Activated CD4-positive, CD25-positive, alpha-beta regulatory T cell treated with anti-CD3 and anti-CD28 coated beads, Interleukin-2, amount 50 U/mL, for 24 hours (primary cell): Measurements from ENCODE around the gene UPK2.

Experiments used
- ATAC-seq, 2 donors: fragments of 150-1000 bp; cut with Tn5 transposase; one replicate each; pipeline ENCODE4 v1.10.0; 2021; ENCODE audit warnings: mild to moderate bottlenecking in 1 of 2, moderate library complexity in 1 of 2

Gene UPK2

DNA sequence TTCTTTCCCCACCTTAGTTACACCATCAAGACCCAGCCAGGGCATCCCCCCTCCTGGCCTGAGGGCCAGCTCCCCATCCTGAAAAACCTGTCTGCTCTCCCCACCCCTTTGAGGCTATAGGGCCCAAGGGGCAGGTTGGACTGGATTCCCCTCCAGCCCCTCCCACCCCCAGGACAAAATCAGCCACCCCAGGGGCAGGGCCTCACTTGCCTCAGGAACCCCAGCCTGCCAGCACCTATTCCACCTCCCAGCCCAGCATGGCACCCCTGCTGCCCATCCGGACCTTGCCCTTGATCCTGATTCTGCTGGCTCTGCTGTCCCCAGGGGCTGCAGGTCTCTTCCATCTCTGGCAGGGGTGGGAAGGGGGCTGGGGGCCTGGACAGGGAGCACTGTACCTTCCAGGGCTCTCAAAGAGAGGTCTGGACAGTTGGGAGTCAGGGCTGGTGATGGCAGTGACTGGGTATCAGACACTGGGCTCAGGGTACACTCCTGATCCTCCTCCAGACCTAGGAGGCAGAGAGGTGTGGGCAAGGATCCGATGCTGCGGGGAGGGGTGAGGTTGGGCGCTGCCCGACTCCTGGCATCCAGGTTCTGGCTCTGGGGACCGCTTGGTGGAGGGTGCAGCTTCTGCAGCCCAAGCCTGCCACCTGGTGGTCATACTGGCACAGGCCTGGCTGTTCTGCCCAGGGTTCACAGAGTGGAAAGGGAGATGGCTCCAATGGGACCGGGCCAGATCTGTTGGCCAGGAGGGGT, at the start of gene UPK2:
UPK2 (plus strand) TSS at position 205 of the 753 bp plus-strand sequence; CDS start at position 258, 53 bp downstream.
- ATAC-seq = peak; percentile 99

DNA sequence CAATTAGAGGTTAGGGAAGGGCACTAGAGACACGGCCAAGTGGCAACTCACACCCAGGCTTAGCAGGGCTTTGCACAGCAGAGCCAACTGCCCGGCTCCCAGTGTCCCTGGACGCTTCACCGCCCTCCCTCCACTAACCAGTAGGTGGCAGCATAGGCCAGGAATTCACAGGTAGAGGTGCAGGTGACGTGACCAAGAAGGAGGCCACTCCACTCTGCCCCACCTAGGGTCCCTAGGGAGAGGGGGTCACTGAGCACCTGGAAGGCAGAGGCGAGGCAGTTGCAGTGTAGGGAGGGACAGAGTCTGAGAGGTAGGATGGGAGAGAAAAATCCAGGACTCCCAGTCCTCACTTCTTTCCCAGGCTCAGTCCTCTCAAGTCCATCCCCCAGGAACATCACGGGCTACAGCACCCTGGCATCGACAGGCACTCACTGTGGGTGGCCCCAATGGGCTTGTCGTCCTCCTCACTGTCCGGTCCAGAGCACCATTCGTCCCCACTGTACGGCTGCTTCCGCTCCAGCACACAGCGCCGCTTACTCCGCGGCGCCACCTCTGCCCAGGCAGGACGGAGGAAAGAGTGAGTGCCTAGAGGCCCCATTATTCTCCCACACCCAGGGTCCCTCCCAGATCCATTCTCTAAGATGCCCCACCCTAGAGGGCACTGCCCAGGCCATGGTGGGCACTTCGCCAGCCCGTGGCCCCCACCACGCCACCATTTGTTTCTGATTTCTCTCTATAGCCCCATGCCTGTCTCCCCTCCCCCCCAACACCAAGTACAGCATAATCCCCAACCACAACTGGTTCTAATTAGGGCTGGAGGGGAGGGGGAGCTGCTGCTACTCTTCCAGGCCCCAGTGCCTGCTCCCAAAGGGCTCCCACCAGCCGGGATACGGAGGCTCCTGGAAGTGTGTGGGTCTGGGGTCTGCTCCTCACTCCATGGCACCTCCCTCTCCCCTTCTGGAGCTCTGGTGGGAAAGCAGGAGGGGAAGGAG, 48.8 kb upstream of the UPK2 start:
- peak; percentile 75 to 76 for ATAC-seq

DNA sequence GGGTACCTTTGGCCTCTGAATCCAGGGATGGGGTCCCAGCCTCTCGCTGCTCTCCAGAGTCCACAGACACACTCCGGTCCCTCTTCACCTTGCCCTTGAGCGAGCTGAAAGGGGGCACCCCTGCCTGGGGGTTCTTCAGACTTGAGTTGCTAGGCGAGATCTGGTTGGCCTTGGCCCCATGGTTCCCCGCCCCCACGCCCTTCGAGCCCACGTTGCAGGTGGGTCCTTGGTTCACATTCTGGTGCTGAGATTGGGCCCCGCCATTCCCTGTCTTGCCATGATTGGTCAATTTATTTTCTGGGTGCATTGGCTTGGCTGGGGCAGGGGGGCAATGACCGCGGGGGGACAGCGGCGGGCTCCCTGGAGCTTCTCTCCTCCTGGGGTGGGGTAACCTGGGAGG, 47.8 kb upstream of the UPK2 start:
- no peak for ATAC-seq

DNA sequence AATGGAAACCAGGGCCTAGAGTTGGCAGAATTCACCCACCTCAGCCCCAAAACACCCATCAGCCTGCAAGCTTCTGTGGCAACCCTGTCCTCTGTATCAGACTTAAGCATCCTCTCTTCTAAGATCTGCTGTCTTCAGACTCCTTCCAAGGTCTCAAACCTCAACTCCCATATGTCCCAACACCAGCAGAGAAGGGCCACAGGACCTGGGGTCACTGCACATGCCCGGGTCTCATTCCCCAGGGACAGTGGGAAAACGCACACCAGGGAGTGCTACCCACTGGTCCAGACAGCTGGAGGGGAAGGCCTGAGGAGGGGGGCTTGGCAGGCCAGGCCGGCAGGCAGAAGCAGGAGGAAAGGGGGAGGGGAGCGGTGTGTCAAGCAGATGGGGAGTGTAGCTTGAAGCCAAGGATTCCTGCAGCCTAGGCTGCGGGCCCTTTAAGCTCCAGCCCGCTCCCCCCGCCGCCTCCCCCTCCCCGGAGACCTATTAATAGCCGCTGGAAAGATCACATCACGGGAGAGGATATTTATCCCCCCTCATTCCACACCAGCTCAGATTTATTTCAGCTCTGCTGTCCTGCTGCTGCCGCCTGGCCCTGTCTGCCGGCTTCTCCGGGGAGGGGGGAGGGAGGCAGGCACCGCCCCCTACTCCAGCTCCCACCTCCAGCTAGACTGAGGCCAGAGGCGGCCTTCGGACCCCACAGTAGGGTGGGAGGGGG, 47.0 kb upstream of the UPK2 start:
- ATAC-seq = no peak

DNA sequence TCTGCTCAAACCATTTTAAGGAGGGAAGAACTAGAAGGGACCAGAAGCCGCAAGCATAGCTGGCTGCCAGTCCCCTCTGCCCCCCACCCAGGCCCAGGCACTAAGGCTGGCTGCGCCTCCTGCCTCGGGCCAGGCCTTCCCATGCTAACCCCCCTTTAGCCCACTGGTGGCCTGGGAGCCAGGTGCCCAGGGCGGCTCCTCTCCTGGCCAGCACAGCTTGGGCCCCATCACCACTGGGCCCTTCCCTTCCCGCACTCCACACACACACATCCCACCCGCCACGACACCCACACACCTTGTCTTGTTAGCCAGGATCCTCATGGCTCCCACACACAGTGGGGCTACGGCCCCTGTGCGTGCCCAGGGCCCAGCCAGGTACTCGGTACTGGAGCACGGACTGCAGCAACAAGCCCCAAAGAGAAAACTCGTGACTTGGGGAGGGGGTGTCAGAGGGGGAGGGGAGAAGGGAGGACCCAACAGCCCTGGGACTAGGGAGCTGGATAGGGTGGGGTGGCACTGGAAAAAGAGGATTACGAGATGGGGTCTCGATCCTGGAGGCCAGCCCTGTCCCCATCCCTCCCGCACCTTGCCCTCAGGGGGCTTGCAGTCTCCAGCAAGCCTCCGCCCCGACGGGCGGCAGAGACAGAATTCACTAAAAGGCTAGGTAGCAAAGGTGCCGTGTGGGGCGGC, 46.3 kb upstream of the UPK2 start:
- no peak for ATAC-seq

DNA sequence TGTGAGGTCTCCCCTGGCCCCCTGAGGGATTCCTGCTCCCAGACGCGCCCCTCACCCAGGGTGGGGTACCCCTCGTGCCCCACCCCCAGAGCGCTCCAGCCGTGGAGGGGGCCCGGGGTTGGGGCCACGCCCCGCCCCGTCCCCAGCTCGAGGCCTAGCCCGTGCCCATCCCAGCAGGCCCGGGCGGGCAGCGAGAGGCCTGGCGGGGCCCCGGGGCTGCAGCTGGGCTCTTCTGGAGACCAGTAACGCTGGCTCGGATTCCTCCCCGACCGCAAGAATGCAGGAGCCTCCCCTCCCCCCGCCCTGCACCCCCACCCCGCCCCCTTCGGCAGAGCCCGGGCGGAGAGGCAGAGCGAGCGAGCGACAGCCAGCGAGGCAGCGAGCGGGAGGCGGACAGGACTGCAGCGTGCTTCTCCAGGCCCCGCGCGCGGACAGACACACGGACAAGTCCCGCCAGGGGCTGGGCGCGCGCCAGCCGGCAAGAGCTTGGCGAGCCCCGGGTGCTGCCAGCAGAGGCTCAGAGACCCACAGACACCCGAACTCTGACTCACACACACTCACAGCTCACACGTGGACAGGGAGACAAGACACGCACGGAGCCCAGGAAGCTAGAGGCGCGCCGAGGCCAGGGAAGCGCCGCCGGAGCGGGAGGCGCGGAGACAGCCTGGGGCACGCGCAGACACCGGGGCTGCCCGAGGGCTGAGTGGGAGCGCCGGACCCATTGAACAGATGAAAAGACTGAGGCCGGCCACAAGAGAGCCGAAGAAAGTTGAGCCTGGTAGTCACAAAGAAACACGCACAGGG, 45.6 kb upstream of the UPK2 start:
- ATAC-seq = peak; percentile 12 to 33

DNA sequence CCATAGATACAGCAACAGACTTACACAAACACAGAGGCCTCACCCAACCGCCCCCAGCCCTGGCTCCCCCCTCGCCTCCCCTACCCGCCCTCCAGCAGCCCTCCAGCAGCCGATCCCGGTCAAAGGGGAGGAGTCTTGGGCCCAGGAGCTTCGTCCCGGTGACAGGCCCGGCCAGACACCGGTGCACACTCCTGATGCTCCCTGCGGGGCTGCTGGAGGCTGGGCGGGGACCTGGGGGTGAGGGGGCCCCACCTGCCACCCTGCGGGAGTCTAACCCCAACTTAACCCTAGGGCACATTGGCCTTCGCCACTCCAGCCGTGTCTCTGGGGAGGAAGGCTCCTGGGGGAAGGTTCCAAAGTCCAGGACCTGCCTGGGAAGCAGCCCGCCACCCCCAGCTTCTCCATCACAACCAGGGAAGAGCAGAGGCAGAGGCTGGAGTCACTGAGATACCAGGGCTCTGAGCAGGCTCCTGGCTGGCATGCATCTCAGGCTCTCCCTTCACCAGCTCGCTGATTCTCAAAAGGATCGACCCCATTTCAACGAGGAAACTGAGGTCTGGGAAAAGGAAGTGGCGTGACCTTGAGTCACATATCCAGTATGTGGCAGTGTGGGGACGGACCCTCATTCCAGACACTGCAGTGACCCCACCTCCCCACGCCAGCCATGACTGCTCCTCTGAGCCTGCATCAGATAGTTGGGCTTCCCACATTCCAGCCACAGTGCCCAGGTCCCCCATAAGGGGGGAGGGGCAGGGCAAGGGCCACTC, 44.8 kb upstream of the UPK2 start:
- no peak for ATAC-seq

DNA sequence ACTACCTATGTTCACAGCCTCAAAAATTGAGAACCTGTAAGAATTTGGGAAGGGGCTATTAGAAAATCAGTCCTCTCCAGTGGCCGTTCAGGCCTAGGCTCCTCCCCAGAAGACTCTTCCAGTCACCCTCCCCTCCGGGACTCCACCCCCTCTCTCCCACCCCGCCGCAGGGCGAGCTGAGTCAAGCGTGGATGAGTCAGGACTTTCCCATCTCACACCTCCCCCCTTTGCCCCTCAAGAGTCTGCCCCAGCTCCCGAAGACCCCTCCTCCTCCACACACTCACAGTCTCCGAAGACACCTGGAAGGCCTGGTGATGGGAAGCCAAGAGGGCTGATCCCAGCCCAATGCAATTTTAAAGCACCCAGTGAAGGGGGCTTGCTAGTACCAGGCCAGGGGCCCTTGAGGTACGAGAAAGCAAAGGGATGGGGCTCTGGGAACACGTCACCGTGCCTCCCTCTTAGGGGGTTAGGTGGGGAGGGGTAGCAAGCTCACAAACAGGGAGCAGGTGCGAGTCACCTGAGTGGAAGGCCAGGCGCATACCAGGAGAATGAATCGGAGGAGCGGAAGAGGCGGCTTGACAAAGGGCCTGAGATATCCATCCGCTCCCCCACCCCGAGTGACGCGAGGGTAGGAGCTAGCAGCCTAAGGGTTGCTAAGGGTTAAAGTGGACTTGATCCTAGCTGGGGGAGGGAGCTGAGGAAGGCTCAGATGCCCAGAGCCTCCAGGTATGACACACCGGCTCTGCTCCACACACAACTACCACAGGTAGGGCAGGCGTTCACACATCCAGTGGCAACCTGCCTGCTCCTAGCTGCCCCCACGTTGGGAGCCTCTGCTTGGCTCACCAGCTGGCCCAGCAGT, 44.0 kb upstream of the UPK2 start:
- ATAC-seq = peak; percentile 57 to 65

DNA sequence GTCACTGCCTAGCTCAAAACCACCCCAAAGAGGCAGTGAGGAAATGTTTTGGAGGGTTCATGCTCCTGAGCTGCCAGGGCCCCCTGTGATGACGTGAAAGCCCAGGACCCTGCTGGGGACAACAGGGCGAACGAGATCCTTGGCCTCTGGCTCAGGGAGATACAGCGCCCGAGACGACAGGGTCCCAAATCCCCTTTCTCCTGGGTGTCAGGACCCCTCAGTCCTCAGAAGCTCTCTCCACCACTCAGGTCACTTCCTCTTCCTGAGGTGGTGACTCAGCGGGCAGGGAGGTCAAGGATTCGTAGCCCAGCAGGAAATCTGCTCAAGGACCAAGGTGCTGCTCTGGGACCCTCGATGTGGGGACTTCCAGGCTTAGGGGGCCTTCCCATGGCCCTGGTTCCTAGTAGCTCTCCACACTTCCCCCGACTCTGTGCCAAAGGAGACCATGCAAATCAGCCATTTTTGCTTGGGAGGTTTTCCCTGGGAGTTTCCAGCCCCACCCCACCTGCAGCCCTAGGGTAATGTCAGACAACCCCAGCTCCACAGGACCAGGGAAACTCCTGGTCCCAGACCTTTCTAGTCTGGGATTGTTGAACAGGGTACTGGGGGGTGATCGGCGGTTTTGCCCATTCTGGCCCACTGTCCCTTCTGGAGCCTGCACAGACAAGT, 43.2 kb upstream of the UPK2 start:
- no peak for ATAC-seq

DNA sequence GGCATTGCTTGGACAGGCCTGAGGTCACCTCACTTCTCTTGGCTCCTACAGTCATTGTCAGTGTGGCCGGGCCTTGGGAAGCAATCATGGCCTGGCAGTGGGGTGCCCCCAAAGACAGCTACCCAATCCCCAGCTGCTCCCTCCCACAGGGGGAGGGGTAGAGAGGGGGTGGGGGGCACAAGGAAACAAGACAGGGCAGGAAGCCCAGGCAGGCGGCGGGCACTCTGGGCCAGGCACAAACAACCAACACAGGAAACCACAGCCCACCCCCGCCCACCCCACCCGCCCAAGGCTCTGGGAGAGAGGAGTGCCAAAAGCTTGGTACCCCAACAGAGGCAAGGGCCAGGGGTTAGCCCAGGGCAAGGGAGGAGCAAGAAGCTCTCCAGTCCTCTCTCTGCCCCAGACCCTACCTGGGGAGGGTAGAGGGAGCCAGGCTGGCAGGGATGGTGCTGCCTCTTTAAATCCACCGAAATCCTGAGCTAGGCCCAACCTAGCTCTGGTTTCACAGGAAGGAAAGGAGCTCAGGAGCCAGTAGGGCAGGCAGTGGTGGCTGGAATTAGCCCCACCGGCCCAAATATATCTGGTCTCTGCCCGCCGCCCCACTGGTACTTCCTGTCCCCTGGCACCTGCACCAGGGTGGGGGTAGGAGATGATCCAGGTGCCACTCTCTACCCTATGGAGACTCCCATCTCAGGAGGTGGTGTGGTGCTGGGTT, 42.5 kb upstream of the UPK2 start:
- ATAC-seq = no peak

DNA sequence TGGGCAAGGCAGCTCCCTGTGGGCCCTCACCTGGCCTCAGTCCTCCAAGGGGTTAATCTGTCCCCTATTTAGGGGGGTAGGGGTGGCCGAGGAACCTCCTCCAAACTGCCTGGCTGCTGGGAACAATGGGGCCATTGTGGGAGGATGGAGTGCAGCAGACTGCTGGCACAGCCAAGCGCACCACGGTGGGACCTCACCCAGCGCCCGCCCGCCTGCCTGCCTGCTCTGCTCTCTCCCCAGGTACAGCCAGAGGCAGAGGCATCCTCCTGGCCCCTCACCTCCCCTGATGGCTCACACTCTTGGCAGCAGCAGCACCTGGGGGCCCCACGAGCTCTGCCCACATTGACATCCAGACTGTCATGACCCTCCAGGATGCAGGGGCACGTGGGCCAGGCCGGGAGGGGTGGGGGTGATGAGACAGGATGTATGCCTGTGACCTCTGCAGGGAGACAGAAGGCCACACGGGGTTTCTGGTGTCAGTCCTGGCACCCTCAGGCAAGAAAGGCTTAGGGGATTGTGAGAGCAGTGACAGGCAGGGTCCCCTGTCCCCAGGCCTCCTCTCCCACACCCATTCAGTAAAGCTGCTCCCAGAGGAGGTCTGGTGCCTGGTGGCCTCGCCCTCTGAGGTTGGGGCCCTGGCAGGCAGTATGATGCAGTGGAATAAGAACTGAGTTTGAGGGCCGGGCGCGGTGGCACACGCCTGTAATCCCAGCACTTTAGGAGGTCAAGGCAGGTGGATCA, 41.8 kb upstream of the UPK2 start:
- ATAC-seq = peak; percentile 37 to 50

DNA sequence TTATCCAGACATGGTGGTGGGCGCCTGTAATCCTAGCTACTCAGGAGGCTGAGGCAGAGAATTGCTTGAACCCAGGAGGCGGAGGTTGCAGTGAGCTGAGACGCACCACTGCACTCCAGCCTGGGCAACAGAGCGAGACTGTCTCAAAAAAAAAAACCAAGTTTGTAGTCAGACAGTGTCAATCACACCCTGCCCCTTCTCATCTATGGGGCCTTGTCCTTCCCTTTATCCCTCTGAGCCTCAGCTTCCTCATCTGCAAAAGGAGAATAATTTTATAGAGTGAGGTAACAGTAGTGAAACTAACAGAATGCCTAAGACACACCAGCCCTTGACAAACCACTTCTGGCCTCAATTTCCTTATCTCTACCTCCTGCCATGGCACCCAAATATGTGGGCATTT, 41.1 kb upstream of the UPK2 start:
- no peak for ATAC-seq

DNA sequence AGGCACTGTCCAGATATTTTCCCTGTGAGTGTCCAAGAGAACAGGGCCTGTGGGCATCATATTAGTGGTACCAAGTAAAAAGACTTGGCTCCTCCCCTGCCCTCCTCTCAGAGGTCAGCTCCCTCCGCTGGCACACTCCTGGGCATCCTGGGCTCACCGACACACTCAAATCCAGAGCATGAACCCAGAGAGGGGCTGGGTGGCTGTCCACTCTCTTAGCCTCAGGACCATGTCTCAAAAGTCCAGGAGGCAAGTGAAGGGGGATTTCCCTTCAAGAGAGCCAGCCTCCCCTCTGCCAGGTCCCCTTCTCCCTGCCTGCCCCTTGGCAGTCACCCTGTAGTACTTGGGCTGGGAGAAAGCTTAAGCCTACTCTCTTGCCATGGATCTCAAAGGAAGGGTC, 40.7 kb upstream of the UPK2 start:
- ATAC-seq = no peak

DNA sequence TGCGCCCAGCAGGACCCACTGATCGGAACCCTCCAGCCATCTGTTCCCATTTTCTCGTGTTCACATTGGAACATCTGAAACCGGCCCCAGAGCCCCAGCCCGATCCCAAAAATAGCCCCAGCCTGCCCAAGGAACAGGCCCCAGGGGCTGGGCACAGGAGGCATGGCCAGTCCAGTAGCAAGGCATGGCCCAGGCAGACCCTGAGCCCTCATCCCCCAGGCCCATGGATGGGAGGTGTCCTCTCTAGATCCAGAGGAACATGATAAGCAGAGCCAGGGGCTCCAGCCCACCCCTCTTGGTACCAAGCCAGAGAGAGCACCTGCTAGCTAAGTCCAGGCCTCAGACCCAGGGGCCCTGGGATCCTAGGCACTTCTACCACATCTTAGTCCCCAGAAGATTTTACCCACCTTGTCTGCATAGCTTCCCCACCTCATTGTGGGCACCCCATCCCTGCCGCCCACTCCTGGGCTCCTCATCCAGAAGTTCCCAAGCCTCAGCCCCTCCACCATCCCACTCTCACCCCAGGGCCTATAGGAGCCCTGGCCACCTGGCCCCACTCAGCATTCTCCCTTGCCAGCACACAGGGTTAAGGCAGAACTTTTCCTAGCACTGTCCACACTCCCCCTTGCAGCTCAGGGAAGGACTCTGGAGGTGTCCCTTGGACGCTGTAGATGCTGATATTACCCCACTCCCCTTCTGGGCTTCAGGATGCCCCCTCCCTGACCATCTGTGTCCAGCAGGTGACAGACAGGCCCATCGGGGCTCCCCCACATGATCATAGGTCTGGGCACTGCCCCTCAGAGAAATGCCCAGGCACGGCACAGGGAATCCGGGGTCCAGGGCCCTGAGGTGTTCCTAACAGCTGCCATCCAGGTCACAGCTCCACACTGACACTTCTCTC, 39.9 kb upstream of the UPK2 start:
- no peak for ATAC-seq

DNA sequence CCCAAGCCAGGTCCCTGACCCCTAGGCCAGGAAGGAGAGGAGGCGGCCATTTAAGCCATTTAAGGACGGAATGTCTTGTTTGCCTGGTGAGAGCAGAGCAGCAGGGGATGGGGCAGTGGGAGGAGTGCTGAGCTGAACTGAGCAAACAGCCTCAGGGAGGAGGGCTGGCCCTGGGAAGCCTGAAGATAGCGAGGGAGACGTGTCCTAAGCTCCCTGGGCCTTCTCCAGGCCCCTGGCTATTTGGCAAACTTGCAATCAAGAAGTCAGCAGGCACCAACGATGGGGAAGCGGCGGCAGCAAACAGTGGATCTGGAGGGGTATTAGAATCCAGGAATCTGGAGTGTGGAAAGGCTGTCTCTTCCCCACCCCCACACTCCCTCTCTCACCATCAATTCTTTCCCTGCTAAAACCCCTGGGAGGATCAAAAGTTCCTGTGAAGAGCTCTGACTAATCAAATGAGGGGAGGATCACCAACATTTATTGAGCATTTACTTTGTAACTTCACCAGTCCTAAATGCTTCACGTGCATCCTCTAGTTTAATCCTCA, 39.2 kb upstream of the UPK2 start:
- ATAC-seq = no peak

DNA sequence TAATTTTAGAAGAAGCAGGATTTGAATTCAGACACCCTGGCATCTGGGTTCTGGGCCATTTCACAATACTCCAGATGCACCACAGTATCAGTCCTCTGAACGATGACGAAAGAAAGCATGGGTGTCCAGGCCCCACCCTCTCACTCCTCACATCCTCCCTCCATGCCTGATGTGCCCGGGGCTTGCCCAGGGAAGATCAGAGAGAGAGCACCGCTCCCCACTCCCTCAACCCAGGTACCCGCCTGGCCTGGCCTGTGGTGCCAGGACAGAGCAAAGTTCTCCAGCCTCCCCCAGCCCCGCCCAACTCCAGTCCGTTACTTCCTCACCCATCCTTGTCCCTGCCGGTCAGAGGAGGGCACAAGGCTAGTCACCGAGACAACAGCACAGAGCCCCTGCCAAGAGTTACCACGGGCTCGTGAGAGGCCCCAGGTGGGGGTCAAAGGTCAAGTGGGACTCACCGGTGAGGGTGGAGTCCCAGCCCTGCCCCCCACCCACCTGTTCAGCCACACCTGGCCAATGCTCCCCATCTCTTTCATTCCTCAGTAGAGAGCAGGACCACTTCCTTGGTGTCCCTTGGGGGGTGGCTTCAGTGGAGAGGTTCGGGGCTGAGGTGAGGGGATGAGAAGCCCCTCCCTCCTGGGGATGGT, 38.5 kb upstream of the UPK2 start:
- peak; percentile 50 to 55 for ATAC-seq
